ENCODE measurements around the gene PTGR2. TPM values are rescaled to one million over a fixed set of nuclear protein-coding genes. Genes with fewer than 3 reads are reported as not detected.
"Not testable (repeated sequence)": the region's sequence is repeated elsewhere in the genome, so short reads cannot be mapped to it uniquely, and the experiment has no call there.

Gene PTGR2
- total RNA-seq, 1 experiment from 2014 or later: 3.9 TPM

DNA sequence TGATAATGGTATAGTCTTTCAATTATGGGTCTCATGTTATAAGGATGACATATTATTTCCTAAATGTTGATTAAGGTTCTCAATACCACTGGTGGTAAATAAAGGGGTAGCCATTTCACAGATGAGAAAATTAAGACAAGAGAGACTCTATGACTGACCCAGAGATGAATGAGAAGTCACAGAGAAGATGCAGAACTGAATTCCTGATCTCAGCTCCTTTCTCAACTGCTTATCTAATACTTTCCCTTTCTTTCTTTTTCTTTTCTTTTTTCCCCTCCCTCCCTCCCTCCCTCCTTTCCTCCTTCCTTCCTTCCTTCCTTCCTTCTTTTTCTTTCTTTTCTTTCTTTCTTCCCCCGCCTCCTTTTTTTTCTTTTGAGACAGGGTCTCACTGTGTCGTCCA, 8.3 kb upstream of the PTGR2 start:
- H3K27me3 ChIP-seq (replicated peaks): no peaks in the 10 kb centered on the region
- no peaks in the 10 kb centered on the region for H3K4me1 ChIP-seq (replicated peaks)
- H3K4me3 ChIP-seq: no peak overlapping the region
- H3K27ac ChIP-seq: no peak overlapping the region
- DNase-seq (ENCODE audit: low read depth in 1 of 2, low spot score in 2 of 2): no peak
- no peaks in the 10 kb centered on the region for H3K9me3 ChIP-seq (replicated peaks)
- H3K36me3 ChIP-seq: no peaks in the 10 kb centered on the region

DNA sequence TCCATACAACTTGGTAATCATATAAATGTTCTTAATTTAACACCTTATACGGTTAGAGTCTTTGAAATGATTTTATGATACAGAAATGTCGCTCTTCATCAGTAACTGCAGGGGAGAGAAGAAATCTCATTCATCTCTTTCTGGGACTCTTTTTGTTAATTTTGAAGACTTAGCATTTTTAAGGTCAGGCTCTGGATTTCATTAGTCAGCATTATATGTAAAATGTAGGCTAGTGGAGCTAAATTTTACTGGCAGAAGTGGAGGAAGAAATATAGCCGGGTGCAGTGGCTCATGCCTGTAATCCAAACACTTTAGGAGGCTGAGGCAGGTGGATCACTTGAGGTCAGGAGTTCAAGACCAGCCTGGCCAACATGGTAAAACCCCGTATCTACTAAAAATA, 4.7 kb upstream of the PTGR2 start:
- H3K4me3 ChIP-seq: no peak overlapping the region
- no peak overlapping the region for H3K27ac ChIP-seq
- H3K27me3 ChIP-seq (replicated peaks): no peaks in the 10 kb centered on the region
- H3K9me3 ChIP-seq (replicated peaks): no peaks in the 10 kb centered on the region
- no peaks in the 10 kb centered on the region for H3K36me3 ChIP-seq
- peaks cover 7% of the 10 kb centered on the region for H3K4me1 ChIP-seq (replicated peaks)
- no peak for DNase-seq (ENCODE audit: low read depth in 1 of 2, low spot score in 2 of 2)

DNA sequence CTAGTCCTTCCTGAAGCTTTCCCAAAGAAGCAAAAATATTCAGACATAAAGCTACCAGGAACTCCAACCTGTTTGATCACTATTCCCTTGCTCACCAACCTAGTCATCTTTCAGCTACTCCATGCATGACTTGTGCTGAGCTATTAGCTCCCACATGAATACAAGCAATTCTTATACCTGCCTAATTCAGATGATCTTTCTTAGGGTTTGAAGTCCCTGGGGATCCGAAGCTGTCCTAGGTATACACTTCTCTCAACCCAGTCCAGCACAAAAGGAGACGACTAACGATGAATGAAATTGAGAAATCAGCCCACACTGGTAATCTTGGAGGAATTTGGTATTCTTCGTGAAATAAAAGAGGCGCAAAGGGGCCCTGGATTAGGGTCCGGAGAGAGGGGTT, 631 bp upstream of the PTGR2 start:
- no peaks in the 10 kb centered on the region for H3K9me3 ChIP-seq (replicated peaks)
- peaks cover 14% of the 10 kb centered on the region for H3K4me1 ChIP-seq (replicated peaks)
- H3K27ac ChIP-seq: peak overlapping the region; percentile 44
- H3K27me3 ChIP-seq (replicated peaks): no peaks in the 10 kb centered on the region
- H3K4me3 ChIP-seq: peak overlapping the region; percentile 46
- DNase-seq (ENCODE audit: low read depth in 1 of 2, low spot score in 2 of 2): no peak
- H3K36me3 ChIP-seq: no peaks in the 10 kb centered on the region

DNA sequence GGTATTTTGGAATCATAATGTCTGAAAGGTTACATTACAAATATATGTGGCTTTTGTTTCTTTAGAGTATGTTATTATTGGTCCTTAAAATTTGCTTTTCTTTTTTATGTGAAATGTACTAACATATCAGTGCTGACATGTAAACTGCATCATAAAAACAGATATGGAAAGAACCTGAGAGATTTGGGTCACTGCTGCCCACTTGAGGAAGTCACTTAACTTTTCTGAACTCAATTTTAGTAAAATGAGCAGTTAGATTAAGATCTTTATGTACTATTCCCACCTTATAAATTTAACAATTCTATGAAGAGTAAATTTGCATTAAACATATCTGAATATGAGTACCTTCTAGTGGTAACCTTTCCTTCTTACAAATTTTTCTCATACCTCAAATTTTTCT, 7.5 kb downstream of the PTGR2 start:
- H3K36me3 ChIP-seq: peaks cover 3% of the 10 kb centered on the region
- no peaks in the 10 kb centered on the region for H3K27me3 ChIP-seq (replicated peaks)
- H3K4me3 ChIP-seq: no peak overlapping the region
- H3K4me1 ChIP-seq (replicated peaks): no peaks in the 10 kb centered on the region
- H3K27ac ChIP-seq: no peak overlapping the region
- H3K9me3 ChIP-seq (replicated peaks): no peaks in the 10 kb centered on the region
- DNase-seq (ENCODE audit: low read depth in 1 of 2, low spot score in 2 of 2): no peak

DNA sequence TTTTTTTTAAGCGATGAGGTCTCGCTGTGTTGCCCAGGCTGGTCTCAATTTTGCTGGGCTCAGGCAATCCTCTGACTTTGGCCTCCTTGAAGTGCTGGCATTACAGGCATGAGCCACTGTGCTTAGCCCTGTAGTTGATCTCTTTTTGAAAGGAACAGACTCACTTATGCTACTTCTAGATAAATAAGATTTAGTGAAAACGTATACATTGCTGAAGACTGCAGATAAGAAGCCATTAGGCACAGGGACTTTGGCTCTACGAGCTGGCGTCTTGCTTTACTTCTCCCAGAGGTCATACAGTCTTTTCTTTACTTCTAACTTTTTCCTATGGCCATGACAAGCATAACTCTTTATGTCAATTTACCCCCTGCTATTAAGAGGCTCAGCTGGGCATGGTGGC, 9.4 kb downstream of the PTGR2 start:
- Histone ChIP-seq H3K4me1 (replicated peaks) (no peaks in the 10 kb centered on the region), H3K36me3 (peaks cover 3% of the 10 kb centered on the region), H3K4me3 (no peak overlapping the region), H3K9me3 (replicated peaks) (no peaks in the 10 kb centered on the region), H3K27me3 (replicated peaks) (no peaks in the 10 kb centered on the region), H3K27ac (no peak overlapping the region)
- DNase-seq (ENCODE audit: low read depth in 1 of 2, low spot score in 2 of 2): no peak

DNA sequence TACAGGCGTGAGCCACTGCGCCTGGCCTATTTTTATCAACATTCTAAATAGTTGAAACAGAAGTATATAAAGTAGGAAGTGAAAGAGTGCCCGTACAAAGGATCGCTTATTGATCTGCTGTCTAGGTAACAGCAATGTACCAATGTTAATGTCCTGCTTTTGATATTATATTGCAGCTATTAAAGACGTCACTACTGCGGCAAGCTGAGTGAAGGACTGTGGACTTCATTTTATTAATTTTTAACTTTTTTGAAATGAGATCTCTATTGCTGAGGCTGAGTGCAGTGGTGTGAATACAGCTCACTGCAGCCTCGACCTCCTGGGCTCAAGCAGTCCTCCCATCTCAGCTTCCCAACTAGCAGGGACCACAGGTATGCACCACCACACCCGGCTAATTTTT, 10.8 kb downstream of the PTGR2 start:
- Histone ChIP-seq H3K27me3 (replicated peaks) (no peaks in the 10 kb centered on the region), H3K27ac (no peak overlapping the region), H3K4me3 (no peak overlapping the region), H3K9me3 (replicated peaks) (no peaks in the 10 kb centered on the region), H3K4me1 (replicated peaks) (no peaks in the 10 kb centered on the region), H3K36me3 (no peaks in the 10 kb centered on the region; the same call in 1 of the 2 replicates)
- no peak for DNase-seq (ENCODE audit: low read depth in 1 of 2, low spot score in 2 of 2)

DNA sequence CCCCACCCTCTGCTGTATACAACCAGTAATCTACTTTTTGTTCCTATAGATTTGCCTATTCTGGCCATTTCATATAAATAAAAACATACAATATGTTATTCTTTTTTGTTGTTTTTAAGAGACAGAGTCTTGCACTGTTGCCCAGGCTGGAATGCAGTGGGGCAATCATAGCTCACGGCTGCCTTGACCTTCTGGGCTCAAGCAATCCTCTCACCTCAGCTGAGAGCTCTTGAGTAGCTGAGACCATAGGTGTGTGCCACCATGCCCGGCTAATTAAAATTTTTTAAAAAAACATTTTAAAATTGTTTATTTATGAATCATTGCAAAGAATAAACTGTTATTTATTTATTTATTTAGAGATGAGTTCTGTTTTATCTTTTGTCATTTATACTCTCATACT, 11.6 kb downstream of the PTGR2 start:
- no peaks in the 10 kb centered on the region for H3K9me3 ChIP-seq (replicated peaks)
- H3K4me1 ChIP-seq (replicated peaks): no peaks in the 10 kb centered on the region
- DNase-seq (ENCODE audit: low read depth in 1 of 2, low spot score in 2 of 2): no peak
- H3K4me3 ChIP-seq: no peak overlapping the region
- no peak overlapping the region for H3K27ac ChIP-seq
- no peaks in the 10 kb centered on the region for H3K27me3 ChIP-seq (replicated peaks)
- no peaks in the 10 kb centered on the region; the same call in 1 of the 2 replicates for H3K36me3 ChIP-seq

DNA sequence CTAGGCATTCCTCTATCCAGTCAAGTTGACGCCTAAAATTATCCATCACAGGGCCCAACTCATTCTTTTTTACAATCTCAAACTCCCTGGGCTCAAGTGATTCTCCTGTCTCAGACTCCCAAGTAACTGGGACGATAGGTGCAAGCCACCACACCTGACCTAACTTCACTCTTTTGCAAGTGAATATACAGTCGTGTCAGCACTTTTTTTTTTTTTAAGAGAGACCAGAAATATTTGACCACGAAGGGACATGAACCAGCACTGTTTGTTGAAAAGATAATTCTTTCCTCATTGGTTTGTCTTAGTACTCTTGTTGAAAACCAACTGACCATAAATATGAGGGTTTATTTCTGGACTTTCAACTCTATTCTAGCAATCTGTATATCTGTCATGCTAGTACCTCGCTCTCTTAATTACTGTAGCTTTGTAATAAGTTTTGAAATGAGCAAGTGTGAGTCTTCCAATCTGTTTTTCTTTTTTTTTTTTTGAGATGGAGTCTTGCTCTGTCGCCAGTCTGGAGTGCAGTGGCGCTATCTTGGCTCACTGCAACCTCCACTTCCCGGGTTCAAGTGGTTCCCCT, 14.0 kb downstream of the PTGR2 start:
- no peak for DNase-seq (ENCODE audit: low read depth in 1 of 2, low spot score in 2 of 2)
- no peak overlapping the region for H3K27ac ChIP-seq
- no peak overlapping the region for H3K4me3 ChIP-seq
- no peaks in the 10 kb centered on the region for H3K4me1 ChIP-seq (replicated peaks)
- H3K9me3 ChIP-seq (replicated peaks): no peaks in the 10 kb centered on the region
- no peaks in the 10 kb centered on the region; the same call in 1 of the 2 replicates for H3K36me3 ChIP-seq
- no peaks in the 10 kb centered on the region for H3K27me3 ChIP-seq (replicated peaks)

DNA sequence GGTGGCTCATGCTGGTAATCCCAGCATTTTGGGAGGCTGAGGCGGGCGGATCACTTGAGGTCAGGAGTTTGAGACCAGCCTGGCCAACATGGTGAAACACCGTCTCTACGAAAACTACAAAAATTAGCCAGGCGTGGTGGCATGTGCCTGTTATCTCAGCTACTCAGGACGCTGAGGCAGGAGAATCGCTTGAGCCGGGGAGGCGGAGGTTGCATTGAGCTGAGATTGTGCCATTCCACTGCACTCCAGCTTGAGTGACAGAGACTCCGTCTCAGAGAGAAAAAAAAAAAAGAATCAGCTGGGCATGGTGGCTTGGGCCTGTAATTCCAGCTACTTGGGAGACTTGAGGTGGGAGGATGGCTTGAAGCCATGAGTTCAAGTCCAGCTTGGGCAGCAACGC, 18.1 kb downstream of the PTGR2 start:
- not testable (repeated sequence) for H3K4me3 ChIP-seq; H3K27ac ChIP-seq; H3K9me3 ChIP-seq (replicated peaks); H3K36me3 ChIP-seq; H3K4me1 ChIP-seq (replicated peaks); H3K27me3 ChIP-seq (replicated peaks); DNase-seq (ENCODE audit: low read depth in 1 of 2, low spot score in 2 of 2)

DNA sequence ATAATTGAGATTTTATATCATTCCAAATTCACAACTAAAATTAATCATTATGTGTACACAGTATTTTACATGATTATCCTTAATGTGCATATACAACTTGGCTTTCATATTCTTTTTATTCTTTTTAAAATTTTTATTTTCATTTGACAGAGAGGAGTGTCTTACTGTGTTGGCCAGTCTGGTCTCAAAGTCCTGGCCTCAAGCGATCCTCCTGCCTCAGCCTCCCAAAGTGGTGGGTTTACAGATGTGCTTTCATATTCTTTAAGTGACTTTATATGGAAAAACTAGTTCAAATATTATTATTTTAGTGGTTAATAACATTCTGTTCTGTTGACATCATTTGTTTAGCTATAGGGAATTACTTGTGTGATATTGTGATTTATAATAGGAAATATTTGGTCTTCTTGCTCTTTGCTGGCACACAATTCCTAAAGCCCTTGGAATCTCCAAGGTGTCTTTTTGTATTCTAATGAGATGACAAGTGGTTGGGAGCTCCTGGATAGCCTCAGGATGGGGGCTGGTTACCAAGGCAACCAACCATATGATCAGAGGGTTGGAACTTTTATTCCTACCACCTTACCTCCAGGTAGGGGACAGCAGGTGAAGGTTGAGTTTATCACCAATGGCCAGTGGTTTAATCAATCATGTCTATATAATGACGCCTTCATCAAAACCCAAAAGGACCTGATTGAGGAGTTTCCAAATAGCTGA, 19.0 kb downstream of the PTGR2 start:
- DNase-seq (ENCODE audit: low read depth in 1 of 2, low spot score in 2 of 2): no peak
- no peak overlapping the region for H3K27ac ChIP-seq
- no peaks in the 10 kb centered on the region for H3K27me3 ChIP-seq (replicated peaks)
- no peaks in the 10 kb centered on the region for H3K36me3 ChIP-seq
- H3K9me3 ChIP-seq (replicated peaks): no peaks in the 10 kb centered on the region
- H3K4me3 ChIP-seq: no peak overlapping the region
- H3K4me1 ChIP-seq (replicated peaks): no peaks in the 10 kb centered on the region

DNA sequence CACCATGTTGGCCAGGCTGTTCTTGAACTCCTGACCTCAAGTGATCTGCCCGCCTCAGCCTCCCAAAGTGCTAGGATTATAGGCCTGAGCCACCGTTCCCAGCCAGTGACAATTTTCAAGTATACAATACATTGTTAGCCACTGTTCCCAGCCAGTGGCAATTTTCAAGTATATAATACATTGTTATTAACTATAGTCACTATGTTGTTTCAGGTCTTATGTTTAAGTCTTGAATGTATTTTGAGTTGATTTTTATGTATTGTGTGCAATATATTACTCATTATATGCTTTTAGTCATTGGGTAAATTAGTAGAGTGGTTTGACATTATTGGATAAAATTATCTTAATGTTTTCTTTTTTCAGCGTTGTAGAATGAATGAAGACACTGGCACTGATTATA, 22.0 kb downstream of the PTGR2 start:
- H3K4me1 ChIP-seq (replicated peaks): peaks cover 5% of the 10 kb centered on the region
- no peaks in the 10 kb centered on the region for H3K9me3 ChIP-seq (replicated peaks)
- H3K36me3 ChIP-seq: no peaks in the 10 kb centered on the region
- no peak for DNase-seq (ENCODE audit: low read depth in 1 of 2, low spot score in 2 of 2)
- H3K27me3 ChIP-seq (replicated peaks): no peaks in the 10 kb centered on the region
- H3K27ac ChIP-seq: no peak overlapping the region
- H3K4me3 ChIP-seq: no peak overlapping the region

DNA sequence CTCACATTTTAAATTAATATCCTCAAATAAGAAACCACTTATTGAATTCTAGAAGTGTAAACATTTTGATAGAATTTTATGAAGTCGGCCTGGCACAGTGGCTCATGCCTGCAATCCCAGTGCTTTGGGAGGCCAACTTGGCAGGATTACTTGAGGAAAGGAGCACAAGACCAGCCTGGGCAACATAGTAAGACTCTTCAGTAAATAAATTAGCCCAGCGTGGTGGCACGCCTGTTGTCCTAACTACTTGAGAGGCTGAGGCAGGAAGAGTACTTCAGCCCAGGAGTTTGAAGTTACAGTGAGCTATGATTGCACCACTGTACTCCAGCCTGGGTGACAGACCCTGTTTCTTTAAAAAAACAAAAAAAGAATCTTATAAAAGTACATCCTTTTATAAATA, 26.2 kb downstream of the PTGR2 start:
- Histone ChIP-seq H3K9me3 (replicated peaks) (no peaks in the 10 kb centered on the region), H3K27ac (no peak overlapping the region), H3K36me3 (no peaks in the 10 kb centered on the region), H3K4me1 (replicated peaks) (peaks cover 20% of the 10 kb centered on the region), H3K27me3 (replicated peaks) (no peaks in the 10 kb centered on the region), H3K4me3 (no peak overlapping the region)
- no peak for DNase-seq (ENCODE audit: low read depth in 1 of 2, low spot score in 2 of 2)

DNA sequence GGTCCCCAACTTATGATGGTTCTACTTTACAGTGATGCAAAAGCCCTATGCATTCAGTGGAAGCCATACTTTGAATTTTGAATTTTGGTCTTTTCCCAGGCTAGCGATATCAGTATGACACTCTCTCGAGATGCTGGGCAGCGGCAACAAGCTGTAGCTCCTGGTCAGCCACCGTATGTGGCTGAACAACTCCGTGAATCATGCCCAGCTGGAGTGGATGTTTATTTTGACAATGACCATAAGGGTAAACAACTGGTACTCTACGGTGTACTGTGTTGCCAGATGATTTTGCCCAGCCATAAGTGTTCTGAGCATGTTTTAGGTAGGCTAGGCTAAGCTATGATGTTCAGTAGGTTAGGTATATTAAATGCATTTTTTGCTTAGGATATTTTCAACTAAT, 26.8 kb downstream of the PTGR2 start:
- H3K27ac ChIP-seq: no peak overlapping the region
- peaks cover 20% of the 10 kb centered on the region for H3K4me1 ChIP-seq (replicated peaks)
- DNase-seq (ENCODE audit: low read depth in 1 of 2, low spot score in 2 of 2): peak; percentile 64 to 77
- H3K27me3 ChIP-seq (replicated peaks): no peaks in the 10 kb centered on the region
- H3K9me3 ChIP-seq (replicated peaks): no peaks in the 10 kb centered on the region
- no peaks in the 10 kb centered on the region for H3K36me3 ChIP-seq
- no peak overlapping the region for H3K4me3 ChIP-seq

DNA sequence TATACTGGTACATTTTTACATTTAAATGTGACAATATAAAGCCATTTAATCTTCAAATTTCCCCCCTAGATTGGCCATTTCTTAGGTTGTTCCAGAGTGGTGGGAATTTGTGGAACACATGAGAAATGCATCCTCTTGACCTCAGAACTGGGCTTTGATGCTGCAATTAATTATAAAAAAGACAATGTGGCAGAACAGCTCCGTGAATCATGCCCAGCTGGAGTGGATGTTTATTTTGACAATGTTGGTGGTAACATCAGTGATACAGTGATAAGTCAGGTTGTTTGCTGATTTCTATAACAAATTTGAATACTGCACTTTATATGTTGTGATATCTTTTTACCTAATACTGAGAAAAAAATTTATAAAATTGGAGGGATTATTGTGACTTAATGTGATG, 27.4 kb downstream of the PTGR2 start:
- peak; percentile 45 to 71 for DNase-seq (ENCODE audit: low read depth in 1 of 2, low spot score in 2 of 2)
- no peaks in the 10 kb centered on the region for H3K27me3 ChIP-seq (replicated peaks)
- peaks cover 20% of the 10 kb centered on the region for H3K4me1 ChIP-seq (replicated peaks)
- H3K36me3 ChIP-seq: no peaks in the 10 kb centered on the region
- no peaks in the 10 kb centered on the region for H3K9me3 ChIP-seq (replicated peaks)
- no peak overlapping the region for H3K27ac ChIP-seq
- no peak overlapping the region for H3K4me3 ChIP-seq

Data from SJSA1 (cell line).